Breast epithelium (tissue), 3 donors: Measurements from ENCODE around the gene MAGI3.

Experiments used
- POLR2A ChIP-seq: fragments of 450-650 bp; IDR thresholded peaks from one replicate; pipeline ENCODE4 v1.6.1; 2016; ENCODE audit warnings: antibody characterized with exemption, mild to moderate bottlenecking, moderate library complexity
- TF ChIP-seq, protein P1 (sequence below), 3 donors: fragments of 450-650 bp; IDR thresholded peaks; one replicate each; pipeline ENCODE4 v1.5.1; 2016 to 2017; ENCODE audit warnings: antibody characterized with exemption in 3 of 3, mild to moderate bottlenecking in 3 of 3, moderate library complexity in 3 of 3

DNA sequence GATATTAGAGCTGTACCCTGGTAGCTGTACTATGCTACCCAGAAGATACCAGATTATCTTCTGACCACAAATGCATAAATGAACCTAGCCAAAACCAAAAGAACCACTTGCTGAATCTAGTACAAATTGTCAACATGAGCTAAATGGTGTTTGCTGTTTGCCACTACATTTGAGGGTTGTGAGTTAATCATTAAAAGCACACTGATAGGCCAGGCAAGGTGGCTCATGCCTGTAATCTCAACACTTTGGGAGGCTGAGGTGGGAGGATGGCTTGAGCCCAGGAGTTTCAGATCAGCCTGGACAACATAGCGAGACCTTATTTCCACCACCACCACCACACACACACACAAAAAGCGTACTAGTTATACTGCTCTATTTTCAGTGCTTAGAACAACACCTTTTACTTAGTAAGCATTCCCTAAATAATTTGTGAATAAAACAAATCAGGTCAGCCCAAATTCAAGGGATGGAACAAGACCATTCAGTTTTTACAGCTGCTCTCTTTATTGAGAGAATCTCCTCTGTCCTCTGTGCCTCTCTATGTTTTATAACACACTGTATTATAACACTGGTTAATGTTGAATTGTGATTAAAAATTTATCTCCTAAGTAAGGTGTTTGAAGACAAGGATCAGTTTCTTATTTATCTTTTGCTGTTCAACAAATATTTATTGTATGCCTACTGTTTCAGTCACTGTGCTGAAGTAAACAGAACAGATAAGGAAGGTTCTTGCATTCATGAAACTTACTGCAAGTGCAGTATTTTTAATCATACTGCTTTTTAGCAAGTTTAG, 44.0 kb downstream of the MAGI3 start:
- TF ChIP-seq, protein P1, sequence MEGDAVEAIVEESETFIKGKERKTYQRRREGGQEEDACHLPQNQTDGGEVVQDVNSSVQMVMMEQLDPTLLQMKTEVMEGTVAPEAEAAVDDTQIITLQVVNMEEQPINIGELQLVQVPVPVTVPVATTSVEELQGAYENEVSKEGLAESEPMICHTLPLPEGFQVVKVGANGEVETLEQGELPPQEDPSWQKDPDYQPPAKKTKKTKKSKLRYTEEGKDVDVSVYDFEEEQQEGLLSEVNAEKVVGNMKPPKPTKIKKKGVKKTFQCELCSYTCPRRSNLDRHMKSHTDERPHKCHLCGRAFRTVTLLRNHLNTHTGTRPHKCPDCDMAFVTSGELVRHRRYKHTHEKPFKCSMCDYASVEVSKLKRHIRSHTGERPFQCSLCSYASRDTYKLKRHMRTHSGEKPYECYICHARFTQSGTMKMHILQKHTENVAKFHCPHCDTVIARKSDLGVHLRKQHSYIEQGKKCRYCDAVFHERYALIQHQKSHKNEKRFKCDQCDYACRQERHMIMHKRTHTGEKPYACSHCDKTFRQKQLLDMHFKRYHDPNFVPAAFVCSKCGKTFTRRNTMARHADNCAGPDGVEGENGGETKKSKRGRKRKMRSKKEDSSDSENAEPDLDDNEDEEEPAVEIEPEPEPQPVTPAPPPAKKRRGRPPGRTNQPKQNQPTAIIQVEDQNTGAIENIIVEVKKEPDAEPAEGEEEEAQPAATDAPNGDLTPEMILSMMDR (IDR thresholded peaks at IDR 0.05), result no peak
- TF ChIP-seq POLR2A, result no peak
